ENCODE results near the gene CES3.
"Not testable (repeated sequence)": the region's sequence is repeated elsewhere in the genome, so short reads cannot be mapped to it uniquely, and the experiment has no call there.

CES3 gene

DNA sequence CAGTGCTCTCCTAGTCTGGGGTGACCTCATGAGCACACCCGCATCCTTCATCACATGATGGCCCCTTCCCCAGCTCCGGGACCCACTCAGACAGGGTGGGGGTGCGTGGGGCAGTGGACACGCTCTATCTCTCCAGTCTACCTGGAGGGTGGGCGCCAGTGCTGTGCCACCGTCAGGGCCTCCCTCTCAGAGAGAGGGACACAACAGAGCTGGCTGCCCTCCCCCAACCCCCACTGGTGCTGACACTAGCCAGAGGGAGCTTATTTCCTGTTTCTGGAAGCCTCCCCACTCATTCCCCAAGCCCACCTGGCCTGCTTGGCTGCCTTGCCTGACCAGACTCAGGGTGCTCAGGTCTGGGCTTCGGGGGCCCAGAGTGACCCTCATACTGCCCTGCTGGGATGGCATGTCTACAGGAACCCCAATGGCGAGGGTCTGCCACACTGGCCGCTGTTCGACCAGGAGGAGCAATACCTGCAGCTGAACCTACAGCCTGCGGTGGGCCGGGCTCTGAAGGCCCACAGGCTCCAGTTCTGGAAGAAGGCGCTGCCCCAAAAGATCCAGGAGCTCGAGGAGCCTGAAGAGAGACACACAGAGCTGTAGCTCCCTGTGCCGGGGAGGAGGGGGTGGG, 17.5 kb upstream of the CES3 start:
- DNase-seq (ENCODE audit: low read depth) = no peak
- no peak overlapping the region for H3K4me3 ChIP-seq (ENCODE audit: low read depth, low read length)

DNA sequence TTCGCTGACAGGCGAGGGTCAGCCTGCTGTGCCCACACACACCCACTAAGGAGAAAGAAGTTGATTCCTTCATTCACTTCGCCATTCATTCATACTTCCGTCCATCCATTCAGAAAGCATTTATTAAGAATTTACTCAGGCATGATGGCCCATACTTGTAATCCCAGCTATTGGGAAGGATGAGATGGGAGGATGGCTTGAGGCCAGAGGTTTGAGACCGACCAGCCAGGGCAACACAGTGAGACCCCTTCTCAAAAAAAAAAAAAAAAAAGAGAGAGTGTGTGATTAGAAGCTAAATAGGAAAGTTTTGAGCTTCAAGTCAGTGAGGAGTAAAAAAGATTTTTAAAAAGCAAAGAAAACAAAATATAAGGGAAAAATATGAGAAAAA, 17.0 kb upstream of the CES3 start:
- DNase-seq (ENCODE audit: low read depth) = no peak
- no peak overlapping the region for H3K4me3 ChIP-seq (ENCODE audit: low read depth, low read length)

DNA sequence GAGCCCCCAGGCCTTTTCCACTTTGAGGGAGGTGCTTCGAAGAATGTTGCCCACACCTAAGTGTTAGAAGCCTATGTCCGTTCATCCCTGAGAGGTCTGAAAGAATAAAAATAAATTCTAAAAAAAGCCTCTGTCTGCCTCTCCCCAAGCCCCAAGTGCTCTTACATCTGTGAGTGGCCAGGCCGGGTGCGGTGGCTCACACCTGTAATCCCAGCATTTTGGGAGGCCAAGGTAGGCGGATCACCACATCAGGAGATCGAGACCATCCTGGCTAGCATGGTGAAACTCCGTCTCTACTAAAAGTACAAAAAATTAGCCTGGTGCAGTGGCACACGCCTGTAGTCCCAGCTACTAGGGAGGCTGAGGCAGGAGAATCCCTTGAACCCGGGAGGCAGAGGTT, 16.1 kb upstream of the CES3 start:
- not testable (repeated sequence) for DNase-seq (ENCODE audit: low read depth); H3K4me3 ChIP-seq (ENCODE audit: low read depth, low read length)

DNA sequence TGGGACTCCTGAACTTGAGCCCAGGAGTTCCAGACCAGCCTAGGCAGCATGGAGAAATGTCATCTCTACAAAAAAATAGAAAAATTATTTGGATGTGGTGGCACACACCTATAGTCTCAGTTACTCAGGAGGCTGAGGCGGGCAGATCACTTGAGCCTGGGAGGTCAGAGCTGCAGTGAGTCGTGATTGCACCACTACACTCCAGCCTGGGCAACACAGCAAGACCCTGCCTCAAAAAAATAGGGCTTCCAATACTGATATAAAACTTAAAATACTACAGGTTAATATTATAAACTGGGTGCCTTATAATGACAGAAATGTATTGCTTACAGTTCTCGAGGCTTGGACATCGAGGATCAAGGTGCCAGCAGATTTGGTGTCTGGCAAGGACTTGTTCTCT, 15.1 kb upstream of the CES3 start:
- no peak for DNase-seq (ENCODE audit: low read depth)

DNA sequence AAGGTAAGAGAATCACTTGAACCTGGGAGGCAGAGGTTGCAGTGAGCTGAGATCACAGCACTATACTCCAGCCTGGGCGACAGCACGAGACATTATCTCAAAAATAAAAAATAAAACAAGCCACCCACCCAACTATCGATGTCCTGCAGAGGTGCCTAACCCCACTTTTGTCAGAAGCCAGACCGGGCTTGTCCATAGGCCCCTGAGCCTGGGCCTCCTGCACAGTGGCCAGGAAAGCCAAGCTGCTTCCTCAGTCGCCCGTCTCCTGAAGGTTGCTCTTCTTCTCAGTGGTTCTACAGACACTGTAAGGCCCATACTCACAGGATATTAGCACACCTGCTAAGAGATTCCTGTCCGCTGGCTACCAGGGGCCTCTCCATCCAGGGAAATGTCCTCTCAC, 14.5 kb upstream of the CES3 start:
- DNase-seq (ENCODE audit: low read depth) = no peak
- H3K4me3 ChIP-seq (ENCODE audit: low read depth, low read length) = no peak overlapping the region

More for the DNA sequence above, 15.1 kb upstream of the CES3 start:
- H3K4me3 ChIP-seq (ENCODE audit: low read depth, low read length) = no peak overlapping the region

DNA sequence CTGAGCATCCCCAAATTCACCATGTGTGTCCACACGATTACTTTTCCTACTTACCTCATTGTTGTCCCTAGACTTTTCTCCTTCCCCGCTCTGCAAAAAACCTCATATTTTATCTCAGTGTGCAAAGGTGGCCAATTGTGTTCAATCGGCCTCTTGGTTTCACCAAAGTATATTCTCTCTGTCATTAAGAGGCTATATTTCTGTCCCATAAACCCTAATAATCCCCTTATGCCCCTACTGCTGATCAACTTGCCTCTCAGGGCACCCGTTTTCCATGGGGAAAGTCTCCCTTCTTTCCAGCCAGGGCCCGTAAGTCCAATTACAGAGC, 14.1 kb upstream of the CES3 start:
- H3K4me3 ChIP-seq (ENCODE audit: low read depth, low read length) = no peak overlapping the region
- no peak for DNase-seq (ENCODE audit: low read depth)

DNA sequence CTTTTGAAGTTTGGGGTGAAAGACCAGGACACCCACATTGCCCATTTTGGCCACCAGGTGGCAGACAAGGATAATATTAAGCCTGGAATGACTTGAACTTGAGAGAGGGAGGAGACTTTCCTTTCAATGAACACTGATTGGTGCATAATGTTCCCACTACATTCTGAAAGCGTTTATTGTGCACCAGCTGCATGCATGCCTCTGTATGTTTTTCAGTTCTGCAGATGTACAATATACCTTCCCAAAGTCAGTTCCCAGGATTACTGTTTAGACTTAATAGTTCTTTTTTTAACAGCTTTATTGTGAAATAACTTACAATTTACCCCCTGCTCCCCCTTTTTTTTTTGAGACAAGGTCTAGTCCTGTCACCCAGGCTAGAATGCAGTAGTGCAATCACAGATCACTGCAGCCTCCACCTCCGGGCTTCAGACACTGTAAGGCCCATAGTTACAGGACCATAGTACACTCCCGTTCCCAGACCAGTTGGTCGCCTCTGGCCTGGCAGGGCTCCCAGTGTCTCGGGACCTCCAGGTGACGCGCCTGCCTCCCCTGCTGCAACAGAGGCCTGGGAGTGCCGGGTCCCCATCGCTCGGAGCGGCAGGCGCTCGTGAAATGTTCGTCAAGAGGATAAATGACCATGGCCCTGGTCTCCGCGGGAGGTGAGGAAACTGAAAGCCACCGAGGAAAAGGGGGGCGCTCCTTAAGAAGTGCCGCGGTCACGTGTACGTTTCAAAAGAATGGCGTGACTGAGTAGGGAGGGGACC, 13.6 kb upstream of the CES3 start:
- H3K4me3 ChIP-seq (ENCODE audit: low read depth, low read length) = peak overlapping the region; percentile 50

DNA sequence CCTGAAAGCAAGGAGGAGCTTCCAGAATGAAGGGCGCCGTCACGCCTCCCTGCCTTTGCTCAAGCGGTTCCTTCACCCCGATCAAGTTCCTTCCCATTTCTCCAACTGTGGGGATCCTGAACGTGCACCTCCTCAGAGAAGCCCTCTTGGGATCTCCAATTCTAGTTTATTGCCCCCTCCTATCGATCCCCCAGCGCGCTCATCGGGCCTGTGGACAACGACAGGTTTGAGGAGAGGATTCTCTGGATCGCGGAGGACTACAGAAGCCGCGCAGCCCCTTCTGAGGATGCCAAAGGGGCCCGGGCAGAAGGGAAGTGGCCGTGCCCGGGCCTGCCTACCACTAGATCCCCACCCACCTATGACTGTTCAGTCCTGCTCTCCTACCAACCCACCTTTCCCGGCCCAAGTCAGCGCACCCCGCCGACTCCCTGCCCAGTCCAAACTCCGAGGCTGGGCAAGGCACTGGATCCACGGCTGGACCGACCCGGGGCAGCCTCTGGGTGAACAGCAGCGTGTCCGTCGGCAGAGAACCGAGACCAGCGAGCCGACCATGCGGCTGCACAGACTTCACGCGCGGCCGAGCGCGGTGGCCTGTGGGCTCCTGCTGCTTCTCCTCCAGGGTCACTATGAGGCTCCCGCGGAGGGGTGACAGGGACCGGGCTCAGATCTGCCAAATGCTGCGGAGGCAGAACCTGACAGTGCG, 12.8 kb upstream of the CES3 start:
- DNase-seq (ENCODE audit: low read depth) = no peak
- peak overlapping the region; percentile 50 for H3K4me3 ChIP-seq (ENCODE audit: low read depth, low read length)

More for the DNA sequence above, 13.6 kb upstream of the CES3 start:
- no peak for DNase-seq (ENCODE audit: low read depth)

DNA sequence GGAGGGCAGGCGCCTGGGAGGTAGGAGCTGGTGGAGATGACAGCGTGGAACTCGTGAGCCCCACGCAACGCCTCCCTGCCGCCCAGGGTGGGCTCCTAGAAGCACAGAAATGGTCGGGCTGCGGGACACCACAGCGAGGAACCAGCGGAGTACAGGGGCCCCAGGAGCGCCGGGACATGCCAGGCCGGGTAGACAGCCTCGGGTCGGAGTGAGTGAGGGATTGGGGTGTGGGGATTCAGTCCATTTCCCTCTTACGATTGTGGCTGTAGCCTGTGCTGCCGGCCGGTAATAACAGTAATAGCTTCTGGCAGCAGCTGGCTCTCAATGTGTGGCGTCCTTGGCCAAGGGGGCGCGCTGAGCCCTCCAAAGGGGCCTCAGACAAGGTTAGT, 12.2 kb upstream of the CES3 start:
- H3K4me3 ChIP-seq (ENCODE audit: low read depth, low read length) = peak overlapping the region; percentile 50
- no peak for DNase-seq (ENCODE audit: low read depth)

DNA sequence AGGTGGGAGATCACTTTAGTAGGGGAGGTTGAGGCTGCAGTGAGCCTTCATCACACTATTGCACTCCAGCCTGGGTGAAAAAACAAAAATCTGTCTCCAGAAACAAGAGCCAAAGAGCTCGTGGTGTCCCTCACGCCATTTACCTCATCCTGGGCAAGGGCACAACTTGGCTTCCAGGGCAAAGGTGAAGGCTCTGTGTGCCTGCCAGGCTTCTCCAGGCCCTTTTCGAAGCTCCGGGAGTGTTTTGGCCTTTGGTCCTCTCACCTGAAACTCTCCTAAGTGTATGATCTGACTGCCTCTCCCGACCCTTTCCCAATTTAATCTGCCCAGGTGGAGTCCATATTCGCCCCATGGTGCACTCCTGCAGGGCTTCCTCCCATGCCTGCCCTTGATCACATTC, 11.6 kb upstream of the CES3 start:
- H3K4me3 ChIP-seq (ENCODE audit: low read depth, low read length) = no peak overlapping the region
- no peak for DNase-seq (ENCODE audit: low read depth)

DNA sequence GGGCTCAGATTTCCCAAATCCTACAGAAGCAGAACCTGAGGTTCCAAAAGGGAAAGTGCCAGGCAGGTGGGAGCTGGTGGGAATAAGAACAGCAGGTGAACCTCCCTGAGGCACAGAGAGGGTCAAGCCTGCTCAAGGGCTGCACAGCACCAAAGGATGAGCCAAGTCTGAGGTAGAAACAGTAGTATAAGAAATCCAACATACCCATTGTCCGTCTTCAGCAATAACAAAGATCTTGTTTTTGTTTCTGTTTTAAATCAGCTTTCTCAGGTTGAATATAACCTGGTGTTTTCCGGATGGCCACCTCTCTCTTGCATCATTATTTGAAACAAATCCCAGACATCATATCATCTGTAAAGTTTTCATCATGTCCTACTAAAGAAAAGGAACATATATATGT, 10.6 kb upstream of the CES3 start:
- no peak overlapping the region for H3K4me3 ChIP-seq (ENCODE audit: low read depth, low read length)

DNA sequence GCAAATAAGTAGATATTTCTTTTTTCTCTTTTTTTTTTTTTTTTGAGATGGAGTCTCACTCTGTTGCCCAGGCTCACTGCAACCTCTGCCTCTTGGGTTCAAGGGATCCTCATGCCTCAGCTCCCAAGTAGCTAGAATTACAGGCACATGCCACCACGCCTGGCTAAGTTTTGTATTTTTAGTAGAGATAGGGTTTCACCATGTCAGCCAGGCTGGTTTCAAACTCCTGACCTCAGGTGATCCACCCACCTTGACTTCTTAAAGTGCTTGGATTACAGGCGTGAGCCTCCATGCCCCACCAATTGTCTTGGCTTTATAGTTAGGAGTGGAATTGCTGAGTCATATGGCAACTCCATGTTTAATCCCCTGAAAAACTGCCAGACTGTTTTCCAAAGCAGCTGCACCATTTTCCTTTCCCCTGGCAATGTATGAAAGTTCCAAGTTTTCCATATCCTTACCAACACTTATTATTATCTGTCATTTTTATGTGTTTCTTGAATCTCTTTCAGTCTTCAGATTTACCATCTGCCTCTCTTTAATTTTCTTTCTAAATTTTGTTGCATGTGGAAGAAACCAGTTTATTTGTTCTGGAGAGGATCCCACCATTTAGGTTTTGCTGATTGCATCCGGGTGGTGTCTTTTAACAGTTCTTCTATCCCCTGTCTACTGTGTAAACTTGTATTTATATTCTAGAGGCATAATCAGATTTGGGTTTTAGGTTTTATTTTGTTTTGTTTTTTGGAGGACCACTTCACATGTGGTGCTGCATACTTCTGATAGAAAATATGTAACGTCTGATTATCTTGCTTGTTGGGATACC, 9.9 kb upstream of the CES3 start:
- no peak overlapping the region for H3K4me3 ChIP-seq (ENCODE audit: low read depth, low read length)
- DNase-seq (ENCODE audit: low read depth) = no peak

More for the DNA sequence above, 10.6 kb upstream of the CES3 start:
- no peak for DNase-seq (ENCODE audit: low read depth)

DNA sequence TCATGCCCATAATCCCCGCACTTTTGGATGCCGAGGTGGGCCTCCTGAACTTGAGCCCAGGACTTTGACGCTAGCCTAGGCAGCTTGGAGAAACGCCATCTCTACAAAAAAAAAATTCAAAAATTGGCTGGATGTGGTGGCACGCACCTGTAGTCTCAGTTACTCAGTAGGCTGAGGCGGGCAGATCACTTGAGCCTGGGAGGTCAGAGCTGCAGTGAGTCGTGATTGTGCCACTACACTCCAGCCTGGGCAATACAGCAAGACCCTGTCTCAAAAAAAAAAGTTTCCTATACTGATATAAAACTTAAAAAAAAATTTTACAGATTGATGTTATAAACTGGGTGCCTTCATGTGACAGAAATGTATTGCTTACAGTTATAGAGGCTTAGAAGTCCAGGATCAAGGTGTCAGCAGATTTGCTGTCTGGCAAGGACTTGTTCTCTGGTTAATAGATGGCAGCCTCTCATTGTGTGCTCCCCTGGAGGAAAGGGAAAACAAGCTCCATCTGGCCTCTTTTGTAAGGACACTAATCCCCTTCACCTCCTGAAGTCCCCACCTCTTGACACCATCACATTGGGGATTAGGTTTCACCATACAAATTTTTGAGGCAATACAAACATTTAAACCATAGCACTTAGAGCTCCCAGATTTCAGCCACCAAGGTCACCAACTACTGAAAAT, 8.5 kb upstream of the CES3 start:
- no peak overlapping the region for H3K4me3 ChIP-seq (ENCODE audit: low read depth, low read length)
- DNase-seq (ENCODE audit: low read depth) = no peak

DNA sequence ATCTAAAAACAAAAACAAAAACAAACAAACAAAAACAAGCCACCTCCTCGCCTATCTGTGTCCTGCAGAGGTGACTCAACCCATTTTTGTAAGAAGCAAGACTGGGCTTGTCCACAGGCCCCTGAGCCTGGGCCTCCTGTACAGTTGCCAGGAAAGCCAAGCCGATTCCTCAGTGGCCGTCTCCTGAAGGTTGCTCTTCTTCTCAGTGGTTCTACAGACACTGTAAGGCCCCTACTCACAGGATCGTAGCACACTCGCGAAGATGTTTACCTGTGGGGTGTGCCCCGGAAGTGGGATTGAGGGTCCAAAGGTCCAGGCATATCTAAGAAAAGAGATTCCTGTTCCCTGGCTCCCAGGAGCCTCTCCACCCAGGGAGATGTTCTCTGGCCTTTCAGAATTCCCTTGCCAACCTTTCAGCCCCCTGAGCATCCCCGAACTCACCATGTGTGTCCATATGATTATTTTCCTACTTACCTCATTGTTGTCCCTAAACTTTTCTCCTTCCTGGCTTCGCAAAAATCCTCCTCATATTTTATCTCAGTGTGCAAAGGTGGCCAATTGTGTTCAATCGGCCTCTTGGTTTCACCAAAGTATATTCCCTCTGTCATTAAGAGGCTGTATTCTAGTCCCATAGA, 7.5 kb upstream of the CES3 start:
- DNase-seq (ENCODE audit: low read depth) = no peak

DNA sequence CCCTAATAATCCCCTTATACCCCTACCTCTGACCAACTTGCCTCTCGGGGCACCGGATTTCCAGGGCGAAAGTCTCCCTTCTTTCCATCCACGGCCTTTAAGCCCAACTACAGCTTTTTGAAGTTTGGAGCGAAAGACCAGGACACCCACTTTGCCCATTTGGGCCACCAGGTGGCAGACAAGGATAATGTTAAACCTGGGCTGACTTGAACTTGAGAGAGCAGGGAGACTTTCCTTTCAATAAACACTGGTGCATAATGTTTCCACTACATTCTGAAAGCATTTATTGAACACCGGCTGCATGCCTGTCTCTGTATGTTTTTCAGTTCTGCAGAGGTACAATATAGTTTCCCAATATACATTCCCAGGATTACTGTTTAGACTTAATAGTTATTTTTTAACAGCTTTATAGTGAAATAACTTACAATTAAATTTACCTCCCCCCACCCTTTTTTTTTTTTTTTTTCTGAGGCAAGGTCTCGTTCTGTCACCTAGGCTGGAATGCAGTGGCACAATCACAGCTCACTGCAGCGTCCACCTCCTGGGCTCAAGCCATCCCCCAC, 6.9 kb upstream of the CES3 start:
- H3K4me3 ChIP-seq (ENCODE audit: low read depth, low read length) = no peak overlapping the region
- peak; percentile 28 for DNase-seq (ENCODE audit: low read depth)

More for the DNA sequence above, 7.5 kb upstream of the CES3 start:
- H3K4me3 ChIP-seq (ENCODE audit: low read depth, low read length) = no peak overlapping the region

DNA sequence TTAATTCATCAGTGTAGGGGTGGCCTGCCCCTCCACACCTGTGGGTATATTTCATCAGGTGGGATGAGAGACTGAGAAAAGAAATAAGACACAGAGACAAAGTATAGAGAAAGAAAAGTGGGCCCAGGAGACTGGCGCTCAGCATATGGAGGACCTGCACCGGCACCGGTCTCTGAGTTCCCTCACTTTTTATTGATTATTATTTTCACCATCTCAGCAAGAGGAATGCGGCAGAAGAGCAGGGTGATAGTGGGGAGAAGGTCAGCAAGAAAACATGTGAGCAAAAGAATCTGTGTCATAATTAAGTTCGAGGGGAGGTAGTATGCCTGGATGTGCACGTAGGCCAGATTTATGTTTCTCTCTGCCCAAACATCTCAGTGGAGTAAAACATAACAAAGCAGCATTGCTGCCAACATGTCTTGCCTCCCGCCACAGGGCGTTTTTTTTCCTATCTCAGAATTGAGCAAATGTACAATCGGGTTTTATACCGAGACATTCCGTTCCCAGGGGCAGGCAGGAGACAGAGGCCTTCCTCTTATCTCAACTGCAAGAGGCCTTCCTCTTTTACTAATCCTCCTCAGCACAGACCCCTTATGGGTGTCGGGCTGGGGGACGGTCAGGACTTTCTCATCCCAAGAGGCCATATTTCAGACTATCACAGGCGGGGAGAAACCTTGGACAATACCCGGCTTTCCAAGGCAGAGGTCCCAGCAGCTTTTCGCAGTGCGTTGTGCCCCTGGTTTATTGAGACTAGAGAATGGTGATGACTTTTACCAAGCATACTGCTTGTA, 5.5 kb upstream of the CES3 start:
- H3K4me3 ChIP-seq (ENCODE audit: low read depth, low read length); DNase-seq (ENCODE audit: low read depth): not testable (repeated sequence)

DNA sequence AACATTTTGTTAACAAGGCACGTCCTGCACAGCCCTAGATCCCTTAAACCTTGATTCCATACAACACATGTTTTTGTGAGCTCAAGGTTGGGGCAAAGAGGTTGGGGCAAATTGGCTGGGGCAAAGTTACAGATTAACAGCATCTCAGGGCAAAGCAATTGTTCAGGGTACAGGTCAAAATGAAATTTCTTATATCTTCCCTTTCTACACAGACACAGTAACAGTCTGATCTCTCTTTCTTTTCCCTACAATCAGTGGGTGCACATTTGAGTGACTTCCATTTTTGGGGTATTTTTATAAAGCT, 5.0 kb upstream of the CES3 start:
- not testable (repeated sequence) for H3K4me3 ChIP-seq (ENCODE audit: low read depth, low read length); DNase-seq (ENCODE audit: low read depth)
